Peyer's patch (tissue), 4 donors: ENCODE measurements around the gene BSCL2.

Experiments used
- POLR2A ChIP-seq, 2 donors: fragments of 450-650 bp; IDR thresholded peaks; one replicate each; pipeline ENCODE4 v1.5.1; 2017; ENCODE audit warnings: antibody characterized with exemption in 2 of 2, mild to moderate bottlenecking in 2 of 2, moderate library complexity in 2 of 2
- TF ChIP-seq, protein P1 (sequence below), 6 experiments: fragments of 450-650 bp in 4 of 6; fragments of 200-600 bp in 2 of 6; sonication (generic) in 1 of 6; IDR thresholded peaks; one replicate each; pipeline ENCODE4 v1.5.1; 2017 to 2019; ENCODE audit warnings: antibody characterized with exemption in 6 of 6, mild to moderate bottlenecking in 3 of 6, moderate library complexity in 1 of 6

DNA sequence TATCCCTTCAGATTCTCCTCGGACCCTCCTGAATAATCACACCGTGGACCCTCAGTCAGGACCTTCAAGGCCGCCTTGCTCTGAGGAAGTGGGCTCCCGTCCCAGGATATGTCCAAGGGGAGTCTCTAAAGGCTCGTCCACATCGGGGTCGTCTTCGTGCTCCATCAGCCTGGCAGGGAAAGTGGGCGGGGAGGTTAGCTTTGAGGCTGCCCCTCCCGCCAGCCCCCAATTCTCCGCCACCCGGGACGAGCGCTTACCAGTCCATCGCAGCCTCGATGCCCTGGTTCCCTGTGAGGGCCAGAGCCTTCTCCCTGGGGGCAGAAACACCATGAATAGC is 28.8 kb downstream of the BSCL2 start:
- TF ChIP-seq, protein P1, sequence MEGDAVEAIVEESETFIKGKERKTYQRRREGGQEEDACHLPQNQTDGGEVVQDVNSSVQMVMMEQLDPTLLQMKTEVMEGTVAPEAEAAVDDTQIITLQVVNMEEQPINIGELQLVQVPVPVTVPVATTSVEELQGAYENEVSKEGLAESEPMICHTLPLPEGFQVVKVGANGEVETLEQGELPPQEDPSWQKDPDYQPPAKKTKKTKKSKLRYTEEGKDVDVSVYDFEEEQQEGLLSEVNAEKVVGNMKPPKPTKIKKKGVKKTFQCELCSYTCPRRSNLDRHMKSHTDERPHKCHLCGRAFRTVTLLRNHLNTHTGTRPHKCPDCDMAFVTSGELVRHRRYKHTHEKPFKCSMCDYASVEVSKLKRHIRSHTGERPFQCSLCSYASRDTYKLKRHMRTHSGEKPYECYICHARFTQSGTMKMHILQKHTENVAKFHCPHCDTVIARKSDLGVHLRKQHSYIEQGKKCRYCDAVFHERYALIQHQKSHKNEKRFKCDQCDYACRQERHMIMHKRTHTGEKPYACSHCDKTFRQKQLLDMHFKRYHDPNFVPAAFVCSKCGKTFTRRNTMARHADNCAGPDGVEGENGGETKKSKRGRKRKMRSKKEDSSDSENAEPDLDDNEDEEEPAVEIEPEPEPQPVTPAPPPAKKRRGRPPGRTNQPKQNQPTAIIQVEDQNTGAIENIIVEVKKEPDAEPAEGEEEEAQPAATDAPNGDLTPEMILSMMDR (IDR thresholded peaks at IDR 0.05): no peak
- no peak for TF ChIP-seq POLR2A (IDR thresholded peaks at IDR 0.05)
